Keratinocyte (primary cell): ENCODE measurements around the gene TRH.

Source experiments
- EZH2 ChIP-seq: IDR thresholded peaks from one replicate; pipeline ENCODE4 v1.6.1; 2012; ENCODE audit warnings: inconsistent platforms, mild to moderate bottlenecking, low read length, moderate library complexity
- TF ChIP-seq, protein P1 (sequence below), 3 experiments: IDR thresholded peaks in 1 of 3; conservative IDR thresholded peaks in 1 of 3; optimal IDR thresholded peaks in 1 of 3; 2 replicates in 2 of 3; 3 replicates in 1 of 3; pipeline versions ENCODE3 to v1.5.1; 2011; ENCODE audit warnings: low read length in 3 of 3, mild to moderate bottlenecking in 3 of 3, moderate library complexity in 2 of 3, control low read depth in 1 of 3, inconsistent platforms in 1 of 3; ENCODE audit not compliant: insufficient read depth in 2 of 3; ENCODE audit errors: extremely low read depth in 1 of 3

DNA sequence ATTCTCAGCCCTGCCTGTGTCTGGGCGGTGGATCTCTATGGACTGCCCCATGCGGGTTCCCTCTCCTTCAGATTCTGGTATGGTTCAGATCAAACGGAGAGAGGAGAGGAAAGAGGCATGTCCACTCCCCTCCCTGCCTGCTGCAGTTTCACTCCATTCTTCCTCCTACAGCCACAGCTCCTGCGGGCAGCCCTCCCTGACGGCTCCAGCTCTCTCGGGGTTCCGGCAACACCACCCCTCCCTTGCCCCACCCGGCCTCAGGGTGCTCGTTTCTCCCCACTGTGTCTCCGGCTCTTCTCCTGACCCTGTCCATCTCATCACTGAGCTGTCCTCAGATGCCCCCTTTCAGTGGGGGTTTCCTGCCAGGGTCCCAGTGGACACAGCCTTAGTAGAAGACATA, 13.9 kb downstream of the TRH start:
- TF ChIP-seq, protein P1, sequence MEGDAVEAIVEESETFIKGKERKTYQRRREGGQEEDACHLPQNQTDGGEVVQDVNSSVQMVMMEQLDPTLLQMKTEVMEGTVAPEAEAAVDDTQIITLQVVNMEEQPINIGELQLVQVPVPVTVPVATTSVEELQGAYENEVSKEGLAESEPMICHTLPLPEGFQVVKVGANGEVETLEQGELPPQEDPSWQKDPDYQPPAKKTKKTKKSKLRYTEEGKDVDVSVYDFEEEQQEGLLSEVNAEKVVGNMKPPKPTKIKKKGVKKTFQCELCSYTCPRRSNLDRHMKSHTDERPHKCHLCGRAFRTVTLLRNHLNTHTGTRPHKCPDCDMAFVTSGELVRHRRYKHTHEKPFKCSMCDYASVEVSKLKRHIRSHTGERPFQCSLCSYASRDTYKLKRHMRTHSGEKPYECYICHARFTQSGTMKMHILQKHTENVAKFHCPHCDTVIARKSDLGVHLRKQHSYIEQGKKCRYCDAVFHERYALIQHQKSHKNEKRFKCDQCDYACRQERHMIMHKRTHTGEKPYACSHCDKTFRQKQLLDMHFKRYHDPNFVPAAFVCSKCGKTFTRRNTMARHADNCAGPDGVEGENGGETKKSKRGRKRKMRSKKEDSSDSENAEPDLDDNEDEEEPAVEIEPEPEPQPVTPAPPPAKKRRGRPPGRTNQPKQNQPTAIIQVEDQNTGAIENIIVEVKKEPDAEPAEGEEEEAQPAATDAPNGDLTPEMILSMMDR (optimal IDR thresholded peaks at IDR 0.05 in 1 of 3, IDR thresholded peaks at IDR 0.05 in 1 of 3, conservative IDR thresholded peaks at IDR 0.05 in 1 of 3; ENCODE audit: extremely low read depth in 1 of 3, insufficient read depth in 2 of 3, low read length in 3 of 3), result no peak
- no peak for TF ChIP-seq EZH2
